Trophoblast cell (in vitro differentiated cells and primary cell): ENCODE measurements around the gene BAIAP2.

Experiments
- DNase-seq, 2 donors: peaks; one replicate each; pipeline ENCODE4 v3.0.0-alpha.2; 2016
- H2AFZ ChIP-seq: 2 replicates; pipeline ENCODE4 v1.6.1; 2013; ENCODE audit warnings: low read length, moderate library complexity, mild to moderate bottlenecking; ENCODE audit not compliant: insufficient read depth, poor library complexity
- H2AK5ac ChIP-seq: 2 replicates; pipeline ENCODE4 v1.6.1; 2013; ENCODE audit warnings: mild to moderate bottlenecking, low read length
- H2BK120ac ChIP-seq: 2 replicates; pipeline ENCODE4 v1.6.1; 2013; ENCODE audit warnings: low read length, mild to moderate bottlenecking, moderate library complexity; ENCODE audit not compliant: insufficient read depth, poor library complexity
- H2BK12ac ChIP-seq: 2 replicates; pipeline ENCODE4 v1.6.1; 2013; ENCODE audit warnings: mild to moderate bottlenecking, low read length, moderate library complexity
- H2BK5ac ChIP-seq: 2 replicates; pipeline ENCODE4 v1.6.1; 2013; ENCODE audit warnings: low read length, low read depth, moderate library complexity, mild to moderate bottlenecking; ENCODE audit not compliant: poor library complexity
- H3K14ac ChIP-seq: 2 replicates; pipeline ENCODE4 v1.6.1; 2013; ENCODE audit warnings: mild to moderate bottlenecking, low read length
- H3K18ac ChIP-seq: 2 replicates; pipeline ENCODE4 v1.6.1; 2013; ENCODE audit warnings: mild to moderate bottlenecking, low read length
- H3K23ac ChIP-seq: 2 replicates; pipeline ENCODE4 v1.6.1; 2013; ENCODE audit warnings: low read length
- H3K27ac ChIP-seq: 2 replicates; pipeline ENCODE4 v1.5.1; 2013; ENCODE audit warnings: low read depth, mild to moderate bottlenecking, inconsistent platforms, low read length, moderate library complexity
- H3K27me3 ChIP-seq: 2 replicates; pipeline ENCODE4 v1.6.1; 2013; ENCODE audit warnings: inconsistent platforms, mild to moderate bottlenecking, low read length, moderate library complexity; ENCODE audit not compliant: insufficient read depth
- H3K36me3 ChIP-seq, 2 experiments: 1 replicate in 1 of 2; 2 replicates in 1 of 2; pipeline ENCODE4 v1.6.1; 2013; ENCODE audit warnings: low read length in 2 of 2, mild to moderate bottlenecking in 2 of 2, moderate library complexity in 1 of 2; ENCODE audit not compliant: insufficient read depth in 2 of 2, control insufficient read depth in 1 of 2
- H3K4ac ChIP-seq: 2 replicates; pipeline ENCODE4 v1.6.1; 2013; ENCODE audit warnings: low read depth, mild to moderate bottlenecking, low read length, moderate library complexity
- H3K4me1 ChIP-seq, 2 experiments: 1 replicate in 1 of 2; 2 replicates in 1 of 2; pipeline ENCODE4 v1.6.1; 2013; ENCODE audit warnings: low read length in 2 of 2, mild to moderate bottlenecking in 2 of 2, moderate library complexity in 1 of 2; ENCODE audit not compliant: insufficient read depth in 2 of 2, control insufficient read depth in 1 of 2
- H3K4me2 ChIP-seq: 2 replicates; pipeline ENCODE4 v1.6.1; 2013; ENCODE audit warnings: inconsistent platforms, mild to moderate bottlenecking, low read length, moderate library complexity
- H3K4me3 ChIP-seq: 2 replicates; pipeline ENCODE4 v1.5.1; 2013; ENCODE audit warnings: mild to moderate bottlenecking, low read depth, low read length, inconsistent platforms
- H3K79me1 ChIP-seq: one replicate; pipeline ENCODE4 v1.6.1; 2013; ENCODE audit warnings: low read length
- H3K79me2 ChIP-seq: 2 replicates; pipeline ENCODE4 v1.6.1; 2013; ENCODE audit warnings: low read length, mild to moderate bottlenecking; ENCODE audit not compliant: control insufficient read depth, insufficient read depth, poor library complexity
- H3K9ac ChIP-seq: 2 replicates; pipeline ENCODE4 v1.6.1; 2013; ENCODE audit warnings: mild to moderate bottlenecking, low read length
- H3K9me3 ChIP-seq: 2 replicates; pipeline ENCODE4 v1.6.1; 2013; ENCODE audit warnings: low read depth, mild to moderate bottlenecking, control low read depth, inconsistent platforms, low read length; ENCODE audit not compliant: insufficient read depth
- H4K12ac ChIP-seq: 2 replicates; pipeline ENCODE4 v1.6.1; 2013; ENCODE audit warnings: low read depth, mild to moderate bottlenecking, low read length, moderate library complexity
- H4K8ac ChIP-seq: 2 replicates; pipeline ENCODE4 v1.6.1; 2013; ENCODE audit warnings: low read depth, mild to moderate bottlenecking, low read length, moderate library complexity
- H4K91ac ChIP-seq: one replicate; pipeline ENCODE4 v1.6.1; 2013; ENCODE audit warnings: low read depth, mild to moderate bottlenecking, low read length, moderate library complexity
- WGBS: extraction: QIAGEN DNeasy Blood & Tissue Kit; methylation state at CpG from one replicate; pipeline ENCODE4 v1.1.7; 2013; ENCODE audit warnings: missing lambda C conversion rate; ENCODE audit not compliant: insufficient read length, insufficient coverage; ENCODE audit errors: extremely low coverage; 5-methylcytosine and 5-hydroxymethylcytosine counted together

The BAIAP2 gene

GRCh38 chr17:81125573-81126081 is 90.7 kb downstream of the BAIAP2 start:
- no peak for DNase-seq
- Histone ChIP-seq H3K36me3 (no peaks in the 10 kb centered on the region), H3K9ac (no peak overlapping the region), H3K79me2 (no peaks in the 10 kb centered on the region), H2AK5ac (no peak overlapping the region), H3K14ac (no peak overlapping the region), H3K79me1 (no peaks in the 10 kb centered on the region), H3K18ac (no peak overlapping the region), H3K4me2 (no peak overlapping the region), H3K23ac (no peak overlapping the region), H4K91ac (no peak overlapping the region), H3K9me3 (peaks cover 5% of the 10 kb centered on the region), H3K27ac (no peak overlapping the region), H3K4me3 (no peak overlapping the region), H3K4ac (no peak overlapping the region), H2BK5ac (no peak overlapping the region), H3K27me3 (peaks cover 5% of the 10 kb centered on the region), H2BK120ac (no peak overlapping the region), H2AFZ (no peak overlapping the region), H4K8ac (no peak overlapping the region), H2BK12ac (no peak overlapping the region), H3K4me1 (no peaks in the 10 kb centered on the region), H4K12ac (no peak overlapping the region)
- WGBS: no CpG with 5 or more reads among the region's 14 CpGs

GRCh38 chr17:81126281-81127132 is 91.6 kb downstream of the BAIAP2 start:
- H3K4me1 ChIP-seq: no peaks in the 10 kb centered on the region
- no CpG with 5 or more reads among the region's 34 CpGs for WGBS

GRCh38 chr17:81127133-81127455 is 92.1 kb downstream of the BAIAP2 start:
- no peak overlapping the region for H3K4me2 ChIP-seq
- H4K12ac ChIP-seq: no peak overlapping the region
- no peak overlapping the region for H4K8ac ChIP-seq
- H3K27me3 ChIP-seq: peaks cover 2% of the 10 kb centered on the region
- no peaks in the 10 kb centered on the region for H3K4me1 ChIP-seq
- H3K18ac ChIP-seq: no peak overlapping the region
- no peaks in the 10 kb centered on the region for H3K79me2 ChIP-seq
- H2AK5ac ChIP-seq: no peak overlapping the region
- no peaks in the 10 kb centered on the region for H3K79me1 ChIP-seq
- no peaks in the 10 kb centered on the region for H3K36me3 ChIP-seq
- H2BK12ac ChIP-seq: no peak overlapping the region
- H3K4me3 ChIP-seq: no peak overlapping the region
- no CpG with 5 or more reads among the region's 5 CpGs for WGBS
- no peak overlapping the region for H3K23ac ChIP-seq
- peaks cover 5% of the 10 kb centered on the region for H3K9me3 ChIP-seq
- H3K4ac ChIP-seq: no peak overlapping the region
- H3K27ac ChIP-seq: no peak overlapping the region
- H2BK5ac ChIP-seq: no peak overlapping the region
- H3K14ac ChIP-seq: no peak overlapping the region
- no peak overlapping the region for H4K91ac ChIP-seq
- DNase-seq: no peak
- H2BK120ac ChIP-seq: no peak overlapping the region
- H3K9ac ChIP-seq: no peak overlapping the region
- no peak overlapping the region for H2AFZ ChIP-seq

More at GRCh38 chr17:81126281-81127132, 91.6 kb downstream of the BAIAP2 start:
- H3K36me3 ChIP-seq: no peaks in the 10 kb centered on the region
- H2BK5ac ChIP-seq: no peak overlapping the region
- no peak overlapping the region for H3K18ac ChIP-seq
- H2AK5ac ChIP-seq: no peak overlapping the region
- no peak overlapping the region for H4K91ac ChIP-seq
- H3K4me2 ChIP-seq: no peak overlapping the region
- H2AFZ ChIP-seq: no peak overlapping the region
- H3K27ac ChIP-seq: no peak overlapping the region
- peaks cover 5% of the 10 kb centered on the region for H3K9me3 ChIP-seq
- no peak overlapping the region for H3K9ac ChIP-seq
- no peak overlapping the region for H4K8ac ChIP-seq
- no peak overlapping the region for H3K4me3 ChIP-seq
- no peak overlapping the region for H4K12ac ChIP-seq
- no peak overlapping the region for H3K4ac ChIP-seq
- no peak overlapping the region for H3K14ac ChIP-seq
- H3K23ac ChIP-seq: no peak overlapping the region
- no peak for DNase-seq
- no peaks in the 10 kb centered on the region for H3K79me2 ChIP-seq
- H2BK12ac ChIP-seq: no peak overlapping the region
- no peak overlapping the region for H2BK120ac ChIP-seq
- H3K27me3 ChIP-seq: peaks cover 5% of the 10 kb centered on the region
- H3K79me1 ChIP-seq: no peaks in the 10 kb centered on the region

GRCh38 chr17:81127526-81128177 is 92.7 kb downstream of the BAIAP2 start:
- Histone ChIP-seq H3K14ac (no peak overlapping the region), H4K8ac (no peak overlapping the region), H2AFZ (no peak overlapping the region), H2AK5ac (no peak overlapping the region), H3K9ac (no peak overlapping the region), H3K4me3 (no peak overlapping the region), H2BK5ac (no peak overlapping the region), H3K27ac (no peak overlapping the region), H3K18ac (no peak overlapping the region), H3K79me2 (no peaks in the 10 kb centered on the region), H3K36me3 (no peaks in the 10 kb centered on the region), H2BK120ac (no peak overlapping the region), H3K4me2 (no peak overlapping the region), H3K9me3 (peaks cover 5% of the 10 kb centered on the region), H3K4ac (no peak overlapping the region), H3K79me1 (no peaks in the 10 kb centered on the region), H3K23ac (no peak overlapping the region), H3K4me1 (no peaks in the 10 kb centered on the region), H4K91ac (no peak overlapping the region), H3K27me3 (no peaks in the 10 kb centered on the region), H2BK12ac (no peak overlapping the region), H4K12ac (no peak overlapping the region)
- WGBS: no CpG with 5 or more reads among the region's 25 CpGs
- DNase-seq: no peak
